Endometrial microvascular endothelial cells (primary cell): Measurements from ENCODE around the gene KRT81. TPM values are rescaled to one million over a fixed set of nuclear protein-coding genes. Genes with fewer than 3 reads are reported as not detected.

Experiments
- in situ Hi-C: cut with HindIII; loops from 2 replicates; pipeline ENCODE4 v1.10.0; 2017; ENCODE audit warnings: low sequenced_read_pairs, low pct_unique_long_range_greater_than_20kb; ENCODE audit errors: inconsistent ontology term
- total RNA-seq: library from RNA; depleted of rRNA; stranded (reverse); fragments of >200 nt; gene quantifications from one replicate; pipeline ENCODE4 v1.2.3, GENCODE V29; 2015; ENCODE audit errors: inconsistent ontology term

KRT81 gene
- total RNA-seq = not detected

- in situ Hi-C loops = no loop called here
These were observed at the start of gene KRT81 for GRCh38 chr12:52291267-52291935. KRT81 (minus strand) TSS chr12:52291534; CDS start chr12:52291465, 69 bp downstream.

- in situ Hi-C loops = no loop called here
These were observed 47.1 kb upstream of the KRT81 start for GRCh38 chr12:52338241-52338960.

DNA sequence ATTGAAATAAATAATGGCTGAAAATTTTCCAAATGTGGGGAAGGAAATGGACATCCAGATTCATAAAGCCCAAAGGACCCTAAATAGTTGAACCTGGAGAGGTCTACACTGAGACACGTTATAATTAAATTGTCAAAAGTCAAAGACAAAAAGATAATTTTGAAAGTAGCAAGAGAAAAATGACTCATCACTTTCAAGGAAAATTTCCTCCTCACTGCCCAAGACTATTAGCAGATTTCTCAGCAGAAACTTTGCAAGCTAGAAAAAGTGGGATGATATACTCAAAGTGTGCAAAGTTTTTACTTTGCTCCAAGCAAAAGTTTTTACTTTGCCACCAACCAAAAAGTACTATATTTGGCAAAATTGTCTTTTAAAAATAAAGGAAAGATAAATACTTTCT is 45.7 kb upstream of the KRT81 start:
- in situ Hi-C loops = no loop called here

- in situ Hi-C loops = no loop called here
These were observed 45.3 kb upstream of the KRT81 start for GRCh38 chr12:52336641-52337040.

DNA sequence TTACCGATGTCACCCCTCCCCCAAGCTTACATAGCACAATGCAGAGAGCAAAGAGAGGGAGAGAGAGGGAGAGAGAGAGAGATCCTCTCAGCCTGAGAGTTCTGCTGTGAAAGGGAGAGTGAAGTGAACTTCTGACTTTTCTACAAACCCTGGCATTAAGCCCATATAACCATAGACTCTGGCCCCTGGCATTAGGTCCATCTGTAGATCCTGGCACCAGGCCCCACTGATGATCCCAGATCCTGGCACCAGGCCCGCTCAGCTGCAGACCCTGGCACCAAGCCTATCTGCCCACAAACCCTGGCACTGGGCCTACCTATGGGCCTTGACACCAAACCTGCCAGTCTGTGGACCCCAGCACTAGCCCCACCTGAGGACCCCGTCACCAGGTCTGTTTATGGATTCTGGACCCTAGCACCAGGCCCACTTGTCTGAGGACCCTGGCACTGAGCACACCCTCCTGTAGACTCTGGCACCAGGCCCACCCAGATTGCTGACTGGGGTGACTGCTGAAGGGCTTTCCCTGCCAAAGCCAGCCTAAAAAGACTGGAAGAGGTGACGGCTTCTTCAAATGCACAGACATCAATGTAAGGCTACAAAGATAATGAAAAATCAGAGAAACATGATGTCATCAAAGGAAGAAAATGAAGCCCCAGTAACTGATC is 44.4 kb upstream of the KRT81 start:
- in situ Hi-C loops = no loop called here

- in situ Hi-C loops = no loop called here
These were observed 42.9 kb upstream of the KRT81 start for GRCh38 chr12:52334185-52334584.

GRCh38 chr12:52333321-52333720 is 42.0 kb upstream of the KRT81 start:
- in situ Hi-C loops = no loop called here

DNA sequence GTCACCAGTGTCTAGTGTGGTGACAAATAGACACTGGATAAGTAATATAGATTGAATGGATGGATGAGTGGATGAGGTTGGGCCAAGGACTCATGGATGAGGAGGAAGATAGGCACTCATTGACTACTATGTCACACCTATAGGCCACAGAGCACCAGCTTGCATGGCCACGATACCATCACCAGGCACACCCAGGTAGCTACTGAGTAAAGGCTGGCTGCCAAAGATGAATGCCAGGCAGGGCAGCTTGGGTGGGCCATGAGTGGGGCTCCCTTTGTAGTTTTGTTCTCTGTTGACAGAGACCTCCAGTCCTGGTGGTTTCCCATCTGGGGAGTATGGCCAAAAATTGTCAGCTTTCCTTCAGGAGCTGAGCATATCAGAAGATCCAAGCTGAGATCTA is 41.0 kb upstream of the KRT81 start:
- in situ Hi-C loops = no loop called here

DNA sequence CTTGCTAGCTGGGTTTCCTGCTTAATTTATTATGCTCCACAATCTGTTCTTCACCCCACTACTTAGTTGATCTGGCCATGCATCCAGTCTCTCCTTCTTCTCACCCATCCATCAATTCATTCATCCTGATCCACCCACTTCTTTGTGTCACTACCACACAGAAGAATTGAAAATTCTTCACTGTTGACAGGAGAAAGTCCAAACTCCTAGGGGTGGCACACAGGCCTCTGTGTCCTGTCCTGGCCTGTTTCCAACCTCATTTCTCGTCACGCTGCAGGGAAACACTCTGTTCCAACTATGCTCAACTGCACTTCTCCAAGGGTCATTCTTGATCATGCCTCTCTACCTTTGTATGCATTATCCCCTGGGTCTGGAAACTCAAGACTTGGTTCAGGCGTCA is 40.5 kb upstream of the KRT81 start:
- in situ Hi-C loops = no loop called here

DNA sequence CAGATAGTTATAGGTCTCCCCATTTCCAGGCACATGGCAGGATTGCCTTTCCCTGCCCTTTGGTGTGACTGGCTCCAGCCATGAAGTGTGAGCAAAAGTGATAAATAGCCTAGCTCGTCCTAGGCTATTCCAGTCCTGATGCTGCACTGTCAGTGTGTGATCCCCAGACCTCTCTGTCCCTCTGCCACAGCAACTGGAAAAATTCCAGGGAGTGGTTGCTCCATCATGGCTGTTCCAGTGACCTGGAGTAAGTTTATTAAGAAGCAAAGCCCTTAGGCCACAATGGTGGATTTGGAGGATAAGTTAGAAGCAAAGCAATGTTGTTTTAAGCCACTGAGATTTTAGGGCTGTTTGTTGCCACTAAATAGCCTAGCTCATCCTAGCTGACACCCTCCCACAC is 39.7 kb upstream of the KRT81 start:
- in situ Hi-C loops = no loop called here

DNA sequence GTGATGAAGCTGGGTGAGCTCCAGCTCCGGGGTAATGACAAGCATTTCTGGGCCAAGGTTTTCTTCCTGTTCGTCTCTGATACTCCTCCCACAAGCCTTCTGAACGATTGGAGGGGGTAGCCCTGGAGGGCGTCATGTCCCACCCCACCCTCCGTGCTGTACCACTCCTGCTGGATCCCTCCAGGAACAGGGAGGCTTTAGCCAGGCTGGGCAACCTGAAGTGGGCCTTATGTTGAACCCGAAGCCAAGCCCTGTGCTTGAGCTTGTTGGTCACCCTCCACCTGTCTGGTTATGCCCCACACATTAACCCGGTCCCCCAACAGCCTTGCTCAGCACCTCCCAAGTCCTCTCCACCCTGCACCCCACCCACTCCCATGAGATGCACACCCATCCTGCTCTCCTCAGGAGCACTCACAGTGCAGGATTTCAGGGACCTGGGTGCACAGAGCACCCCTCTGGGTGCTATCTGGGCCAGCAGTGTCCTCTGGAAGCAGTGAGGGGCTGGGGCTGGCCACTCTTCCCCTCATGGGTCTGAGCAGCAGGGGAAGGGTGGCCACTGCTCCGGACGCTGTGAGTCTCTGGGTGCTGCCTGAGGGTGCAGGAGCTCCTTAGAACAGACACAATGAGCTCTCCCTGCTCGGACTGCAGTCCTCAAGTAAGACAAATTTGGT is 36.6 kb upstream of the KRT81 start:
- in situ Hi-C loops = no loop called here

DNA sequence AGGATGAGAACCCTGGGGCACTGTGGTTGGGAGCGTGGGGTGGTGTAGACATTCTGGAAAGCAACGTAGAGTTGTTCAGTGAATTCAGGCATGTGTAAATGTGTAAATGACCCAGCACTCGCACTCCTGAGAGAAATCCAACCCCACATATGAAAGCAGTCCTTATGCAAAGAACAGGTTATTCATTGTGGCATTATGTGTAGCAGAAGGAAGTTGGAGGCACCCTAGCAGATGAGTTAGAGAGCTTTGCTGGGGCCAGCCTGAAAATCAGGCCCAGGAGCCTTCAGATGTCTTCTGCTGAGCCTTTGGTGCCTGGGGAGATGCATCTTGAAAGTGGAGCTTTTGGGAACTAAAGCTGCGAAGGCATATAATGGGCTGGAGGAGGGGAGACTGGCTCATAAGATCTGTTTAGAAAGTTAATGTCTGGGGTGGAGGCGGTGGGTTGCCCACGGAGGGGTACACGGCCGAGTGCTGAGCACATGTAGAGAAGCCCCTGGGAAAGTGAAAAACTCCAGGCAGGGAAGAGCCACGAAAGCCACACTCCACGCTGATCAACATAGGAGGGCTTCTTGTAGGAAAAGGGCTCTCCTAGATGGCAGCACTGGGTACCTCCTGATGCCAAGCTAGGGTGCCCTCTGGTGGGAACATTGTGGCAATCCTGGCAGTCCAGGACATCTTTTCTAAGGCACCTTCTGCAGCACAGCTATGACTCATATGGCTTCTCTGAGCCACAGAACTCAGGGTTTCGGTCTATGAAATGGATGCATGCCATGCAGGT is 35.9 kb upstream of the KRT81 start:
- in situ Hi-C loops = no loop called here

GRCh38 chr12:52324153-52324444 is 32.8 kb upstream of the KRT81 start:
- in situ Hi-C loops = no loop called here

DNA sequence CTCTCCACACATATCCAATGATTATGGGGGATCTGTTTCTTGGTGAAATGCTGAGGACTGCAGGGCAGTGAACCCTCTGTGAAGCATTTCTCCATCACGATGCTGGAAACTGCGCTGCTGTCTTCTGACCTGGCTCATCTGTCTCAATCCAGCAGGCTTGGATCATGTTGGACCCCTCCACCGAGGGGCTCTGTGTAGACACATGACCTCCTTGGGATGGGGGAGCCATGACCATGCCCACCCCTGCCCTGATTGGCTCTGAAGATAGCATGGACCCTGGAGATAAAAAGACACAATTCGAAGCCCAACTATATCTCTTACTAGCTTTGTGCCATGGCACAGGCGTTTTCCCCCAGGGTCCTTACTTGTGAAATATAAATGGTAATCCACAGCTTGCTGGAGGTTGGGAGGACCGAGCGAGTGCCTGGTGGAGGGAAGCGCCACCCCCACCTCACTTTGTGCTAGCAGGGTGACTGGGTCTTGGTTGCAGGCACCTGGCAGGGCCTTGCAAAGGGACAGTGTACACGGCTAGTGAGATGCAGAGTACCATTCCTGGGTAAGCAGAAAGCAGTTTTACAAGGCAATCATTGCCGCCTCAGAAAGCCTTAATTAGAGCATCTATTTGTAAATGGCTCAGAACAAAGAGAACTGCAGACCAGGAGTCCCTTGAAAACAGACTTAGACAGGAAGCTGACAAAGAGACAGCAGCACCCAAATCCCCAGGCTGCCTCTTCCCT is 32.2 kb upstream of the KRT81 start:
- in situ Hi-C loops = no loop called here

GRCh38 chr12:52323001-52323400 is 31.7 kb upstream of the KRT81 start:
- in situ Hi-C loops = no loop called here

DNA sequence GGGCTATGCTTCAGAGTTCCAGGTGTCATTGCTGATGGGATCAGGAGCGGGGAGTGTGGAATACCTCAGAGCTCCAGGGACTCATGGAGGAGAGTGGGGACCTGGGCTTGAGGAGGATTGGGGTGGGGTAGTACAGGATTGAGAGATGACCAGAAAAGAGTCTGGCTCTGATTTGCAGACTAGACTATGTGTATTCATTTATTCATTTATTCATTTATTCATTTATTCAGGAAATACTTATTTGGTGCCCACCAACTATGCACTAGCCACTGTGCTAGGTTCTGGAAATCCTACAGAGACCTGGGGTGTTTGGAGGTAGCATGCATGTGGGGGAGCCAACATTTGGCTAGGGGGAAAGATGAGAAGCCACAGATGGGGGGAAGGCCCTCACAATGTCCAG is 30.7 kb upstream of the KRT81 start:
- in situ Hi-C loops = no loop called here

DNA sequence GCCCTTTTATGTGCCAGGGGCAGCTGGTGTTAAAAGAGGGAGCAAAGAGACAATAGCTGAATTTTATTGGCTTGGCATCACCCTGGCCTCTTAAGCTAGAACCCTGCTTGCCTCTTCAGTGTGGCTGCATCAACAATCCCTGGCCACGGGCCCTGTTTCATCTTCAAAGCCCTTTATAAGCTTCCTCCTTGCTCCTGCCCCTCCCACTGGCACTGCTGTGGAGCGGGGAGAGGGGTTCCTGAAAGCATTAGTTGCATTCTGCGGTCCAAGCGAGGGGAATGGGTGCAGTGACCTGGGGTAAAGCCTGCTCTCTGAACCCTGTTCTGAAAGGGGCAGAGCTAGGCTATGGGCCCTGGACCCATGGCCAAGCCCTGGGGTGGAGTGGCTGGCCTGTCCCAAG is 30.1 kb upstream of the KRT81 start:
- in situ Hi-C loops = no loop called here

GRCh38 chr12:52320784-52321400 is 29.6 kb upstream of the KRT81 start, which contains the start of gene KRT83:
KRT83 (minus strand) TSS chr12:52321398; CDS start chr12:52321335, 63 bp downstream.
- in situ Hi-C loops = no loop called here
